Ovary (tissue), 3 donors: Measurements from ENCODE around the gene PPARA.

Experiments used
- POLR2A ChIP-seq: fragments of 450-650 bp; IDR thresholded peaks from one replicate; pipeline ENCODE4 v1.6.1; 2017; ENCODE audit warnings: antibody characterized with exemption, mild to moderate bottlenecking, moderate library complexity
- TF ChIP-seq, protein P1 (sequence below), 3 donors: fragments of 450-650 bp in 2 of 3; fragments of 200-600 bp in 1 of 3; IDR thresholded peaks; one replicate each; pipeline versions ENCODE4 v1.5.1 to v1.8.0; 2016 to 2022; ENCODE audit warnings: antibody characterized with exemption in 3 of 3, mild to moderate bottlenecking in 1 of 3
- donor health status: DM: no; HTN: no; CAD: no.

DNA sequence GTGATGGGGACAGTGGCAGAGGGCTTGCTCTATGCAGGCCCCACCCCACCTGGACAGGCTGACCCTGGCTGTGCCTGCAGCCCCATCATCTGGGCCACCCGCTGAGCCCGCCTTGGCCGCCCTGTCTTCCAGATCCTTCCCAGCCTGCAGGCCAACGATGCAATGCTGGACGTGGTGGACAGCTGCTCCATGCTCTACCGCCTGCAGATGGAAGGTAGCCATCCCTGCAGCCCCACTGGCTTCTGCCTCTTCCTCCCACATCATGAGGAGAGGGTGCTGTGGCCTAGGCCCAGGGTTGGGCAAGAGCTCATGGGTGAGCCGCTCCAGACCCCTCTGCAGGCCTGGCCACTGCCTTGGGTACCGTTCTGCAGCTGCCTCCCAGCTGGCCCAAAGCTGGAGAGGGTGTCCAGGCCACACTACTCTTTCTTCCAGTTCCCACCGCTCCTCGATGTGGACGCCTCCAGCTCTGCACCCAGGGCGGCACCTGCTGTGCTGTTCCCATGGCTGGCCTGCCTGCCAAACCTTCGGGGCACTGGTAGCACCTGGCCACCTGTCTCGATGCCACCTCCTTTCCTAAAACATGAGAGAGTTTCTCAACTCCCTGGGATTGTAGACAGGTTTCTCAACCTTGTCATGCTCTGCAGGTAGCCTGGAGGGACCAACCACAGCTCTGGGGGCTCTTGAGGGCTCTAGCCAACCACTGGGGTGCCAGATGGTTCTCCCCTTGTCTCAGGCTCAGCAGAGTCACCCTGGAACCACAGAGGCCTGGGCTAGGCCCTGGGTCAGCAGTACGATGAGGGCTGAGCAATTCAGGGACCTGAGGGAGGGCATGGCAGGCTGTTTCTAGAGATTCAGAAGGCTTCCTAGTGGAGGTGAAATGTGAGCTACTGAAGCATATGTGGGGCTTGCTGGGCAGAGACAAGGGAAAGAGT is 136.9 kb downstream of the PPARA start:
- TF ChIP-seq POLR2A, result no peak
- TF ChIP-seq, protein P1, sequence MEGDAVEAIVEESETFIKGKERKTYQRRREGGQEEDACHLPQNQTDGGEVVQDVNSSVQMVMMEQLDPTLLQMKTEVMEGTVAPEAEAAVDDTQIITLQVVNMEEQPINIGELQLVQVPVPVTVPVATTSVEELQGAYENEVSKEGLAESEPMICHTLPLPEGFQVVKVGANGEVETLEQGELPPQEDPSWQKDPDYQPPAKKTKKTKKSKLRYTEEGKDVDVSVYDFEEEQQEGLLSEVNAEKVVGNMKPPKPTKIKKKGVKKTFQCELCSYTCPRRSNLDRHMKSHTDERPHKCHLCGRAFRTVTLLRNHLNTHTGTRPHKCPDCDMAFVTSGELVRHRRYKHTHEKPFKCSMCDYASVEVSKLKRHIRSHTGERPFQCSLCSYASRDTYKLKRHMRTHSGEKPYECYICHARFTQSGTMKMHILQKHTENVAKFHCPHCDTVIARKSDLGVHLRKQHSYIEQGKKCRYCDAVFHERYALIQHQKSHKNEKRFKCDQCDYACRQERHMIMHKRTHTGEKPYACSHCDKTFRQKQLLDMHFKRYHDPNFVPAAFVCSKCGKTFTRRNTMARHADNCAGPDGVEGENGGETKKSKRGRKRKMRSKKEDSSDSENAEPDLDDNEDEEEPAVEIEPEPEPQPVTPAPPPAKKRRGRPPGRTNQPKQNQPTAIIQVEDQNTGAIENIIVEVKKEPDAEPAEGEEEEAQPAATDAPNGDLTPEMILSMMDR (IDR thresholded peaks at IDR 0.05), result no peak
